OCI-LY7 (cell line): ENCODE data around the gene ZBTB20.
"Not testable (repeated sequence)": the region's sequence is repeated elsewhere in the genome, so short reads cannot be mapped to it uniquely, and the experiment has no call there.

Source experiments
- EZH2phosphoT487 ChIP-seq: fragments of 200-600 bp; sonication (generic); IDR thresholded peaks from 2 replicates; pipeline ENCODE4 v1.6.1; 2018; ENCODE audit warnings: low read depth, borderline replicate concordance, mild to moderate bottlenecking, mixed run types, antibody characterized with exemption, low read length, moderate library complexity, mixed read lengths
- TF ChIP-seq, protein P1 (sequence below): fragments of 200-600 bp; sonication (generic); conservative IDR thresholded peaks from 2 replicates; pipeline ENCODE4 v1.5.1; 2014; ENCODE audit warnings: mild to moderate bottlenecking, antibody characterized with exemption, low read length, moderate library complexity, mixed read lengths

DNA sequence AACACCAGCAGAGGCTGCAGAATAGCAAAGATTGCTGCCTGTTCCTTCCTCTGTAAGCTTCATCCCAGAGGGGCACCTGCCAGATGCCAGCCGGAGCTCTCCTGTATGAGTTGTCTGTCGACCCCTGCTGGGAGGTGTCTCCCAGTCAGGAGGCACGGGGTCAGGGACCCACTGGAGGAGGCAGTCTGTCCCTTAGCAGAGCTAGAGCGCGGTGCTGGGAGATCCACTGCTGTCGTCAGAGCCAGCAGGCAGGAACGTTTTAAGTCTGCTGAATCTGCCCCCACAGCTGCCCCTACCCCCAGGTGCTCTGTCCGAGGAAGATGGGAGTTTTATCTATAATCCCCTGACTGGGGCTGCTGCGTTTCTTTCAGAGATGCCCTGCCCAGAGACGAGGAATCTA is 31.8 kb upstream of the ZBTB20 start:
- TF ChIP-seq EZH2phosphoT487: not testable (repeated sequence)
- TF ChIP-seq, protein P1, sequence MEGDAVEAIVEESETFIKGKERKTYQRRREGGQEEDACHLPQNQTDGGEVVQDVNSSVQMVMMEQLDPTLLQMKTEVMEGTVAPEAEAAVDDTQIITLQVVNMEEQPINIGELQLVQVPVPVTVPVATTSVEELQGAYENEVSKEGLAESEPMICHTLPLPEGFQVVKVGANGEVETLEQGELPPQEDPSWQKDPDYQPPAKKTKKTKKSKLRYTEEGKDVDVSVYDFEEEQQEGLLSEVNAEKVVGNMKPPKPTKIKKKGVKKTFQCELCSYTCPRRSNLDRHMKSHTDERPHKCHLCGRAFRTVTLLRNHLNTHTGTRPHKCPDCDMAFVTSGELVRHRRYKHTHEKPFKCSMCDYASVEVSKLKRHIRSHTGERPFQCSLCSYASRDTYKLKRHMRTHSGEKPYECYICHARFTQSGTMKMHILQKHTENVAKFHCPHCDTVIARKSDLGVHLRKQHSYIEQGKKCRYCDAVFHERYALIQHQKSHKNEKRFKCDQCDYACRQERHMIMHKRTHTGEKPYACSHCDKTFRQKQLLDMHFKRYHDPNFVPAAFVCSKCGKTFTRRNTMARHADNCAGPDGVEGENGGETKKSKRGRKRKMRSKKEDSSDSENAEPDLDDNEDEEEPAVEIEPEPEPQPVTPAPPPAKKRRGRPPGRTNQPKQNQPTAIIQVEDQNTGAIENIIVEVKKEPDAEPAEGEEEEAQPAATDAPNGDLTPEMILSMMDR: not testable (repeated sequence)
